ENCODE measurements around the gene WIF1.

WIF1 gene

GRCh38 chr12:65039301-65039700 lies 81.8 kb downstream of the WIF1 start:
- no peak overlapping the region for H3K27ac ChIP-seq
- no peak for DNase-seq (ENCODE audit: low read depth, low spot score)

DNA sequence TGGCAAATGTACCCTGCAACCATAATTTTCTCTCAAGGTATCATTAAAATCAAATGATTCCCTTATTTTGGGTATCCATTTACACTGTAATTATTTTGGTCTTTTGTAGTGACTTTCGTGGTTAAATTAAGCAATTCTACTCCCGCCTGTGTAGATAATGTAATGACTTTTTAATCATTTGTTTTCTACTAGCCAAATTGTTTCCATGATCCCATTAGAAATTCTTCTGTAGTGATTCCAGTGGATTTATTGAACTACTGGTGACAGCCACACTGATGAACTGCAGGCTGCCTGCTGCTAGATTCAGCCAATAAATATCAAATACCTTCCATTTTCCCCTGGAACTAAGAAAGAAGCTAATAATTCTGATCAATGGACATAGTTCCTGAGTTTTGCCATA lies 96.0 kb downstream of the WIF1 start:
- H3K27ac ChIP-seq = no peak overlapping the region
- no peak for DNase-seq (ENCODE audit: low read depth, low spot score)

DNA sequence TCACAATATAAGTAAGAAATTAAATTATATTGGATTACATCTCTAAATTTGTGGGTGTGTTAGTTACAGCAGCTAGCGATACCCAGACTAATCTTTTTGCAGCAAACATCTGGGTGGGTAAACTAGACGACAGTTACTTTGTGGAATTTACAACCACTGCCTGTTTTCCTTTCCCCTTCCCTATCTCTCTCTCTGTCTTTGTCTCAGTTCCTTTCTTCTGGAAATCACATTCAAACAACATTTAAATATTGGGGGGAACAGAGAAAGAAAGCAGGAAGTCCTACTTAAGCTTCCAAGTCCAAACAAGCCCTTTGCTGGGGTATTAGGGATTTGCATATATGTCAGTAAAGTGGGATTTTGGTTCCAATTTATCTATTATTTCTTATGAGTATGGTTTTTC lies 97.6 kb downstream of the WIF1 start:
- DNase-seq (ENCODE audit: low read depth, low spot score) = no peak
- no peak overlapping the region for H3K27ac ChIP-seq

DNA sequence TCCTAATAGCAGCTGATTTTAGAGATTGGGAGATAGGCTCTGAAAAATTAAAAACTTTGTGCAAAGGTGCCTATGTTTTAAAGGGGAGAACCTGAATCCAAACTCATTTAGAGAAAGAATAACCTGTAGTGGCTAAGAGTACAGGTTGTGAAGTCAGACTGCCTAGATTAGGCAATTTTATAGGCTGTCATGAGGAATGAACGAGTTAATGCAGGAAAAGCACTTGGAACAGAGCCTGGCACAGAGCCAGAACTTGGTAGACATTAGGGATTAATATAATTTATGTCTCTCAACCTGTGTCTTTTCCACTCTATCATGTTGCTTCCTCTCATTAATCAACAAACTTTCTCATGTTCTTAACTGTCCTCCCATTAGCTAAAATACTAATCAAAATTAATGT lies 98.1 kb downstream of the WIF1 start:
- no peak overlapping the region for H3K27ac ChIP-seq
- DNase-seq (ENCODE audit: low read depth, low spot score) = no peak

- DNase-seq (ENCODE audit: low read depth, low spot score) = no peak
- H3K27ac ChIP-seq = no peak overlapping the region
These were observed 98.7 kb downstream of the WIF1 start for GRCh38 chr12:65022421-65022820.

DNA sequence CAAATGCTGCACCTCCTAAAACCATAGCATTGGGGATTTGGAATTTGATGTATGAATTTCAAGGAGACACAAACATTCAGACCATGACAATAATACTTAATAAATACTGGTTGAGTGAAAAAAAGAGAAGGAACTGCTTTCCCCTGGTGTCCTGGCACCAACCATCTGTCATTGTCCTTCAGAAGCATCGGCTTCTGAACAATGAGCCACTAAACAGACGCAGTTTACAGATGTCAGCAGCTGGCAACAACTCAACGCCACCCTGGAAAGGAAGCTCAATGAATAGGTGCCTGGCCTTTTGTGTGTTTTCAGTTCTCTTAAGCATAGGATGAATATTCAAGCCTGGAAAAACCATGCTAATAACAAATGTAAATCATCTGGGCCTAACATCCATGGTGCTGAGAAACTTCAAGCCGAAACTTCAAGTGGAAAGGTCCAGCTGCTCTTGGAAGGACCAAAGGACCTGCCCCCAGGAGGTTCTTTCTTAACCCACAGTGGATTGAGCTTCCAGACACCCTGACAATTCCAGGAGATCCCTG lies 101.3 kb downstream of the WIF1 start:
- no peak for DNase-seq (ENCODE audit: low read depth, low spot score)
- no peak overlapping the region for H3K27ac ChIP-seq

- peak overlapping the region; percentile 34 for H3K27ac ChIP-seq
- no peak for DNase-seq (ENCODE audit: low read depth, low spot score)
These were observed 104.0 kb downstream of the WIF1 start for GRCh38 chr12:65016881-65017650.

DNA sequence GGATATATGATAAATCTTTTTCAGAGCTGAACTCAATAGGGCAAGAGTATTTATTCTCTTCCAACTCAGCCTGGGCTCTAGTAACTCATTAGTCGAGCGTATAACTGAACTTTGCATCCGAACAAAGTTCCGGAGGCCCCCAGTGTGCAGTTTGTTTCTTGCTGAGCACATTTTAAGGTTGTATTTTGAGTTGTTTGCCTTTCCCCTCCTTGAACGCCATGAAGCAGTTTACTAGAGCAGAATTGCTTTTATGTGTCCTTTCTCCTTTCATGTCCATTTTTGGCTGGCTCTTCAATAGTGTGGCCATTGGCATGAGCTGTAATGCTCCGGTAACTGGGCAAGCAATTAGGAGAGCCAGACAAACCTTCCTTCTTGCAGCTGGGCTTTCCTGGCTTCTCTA lies 105.3 kb downstream of the WIF1 start:
- DNase-seq (ENCODE audit: low read depth, low spot score) = no peak
- no peak overlapping the region for H3K27ac ChIP-seq

- DNase-seq (ENCODE audit: low read depth, low spot score) = peak; percentile 72
- H3K27ac ChIP-seq = peak overlapping the region; percentile 80
These were observed 106.4 kb downstream of the WIF1 start for GRCh38 chr12:65014504-65015271.

DNA sequence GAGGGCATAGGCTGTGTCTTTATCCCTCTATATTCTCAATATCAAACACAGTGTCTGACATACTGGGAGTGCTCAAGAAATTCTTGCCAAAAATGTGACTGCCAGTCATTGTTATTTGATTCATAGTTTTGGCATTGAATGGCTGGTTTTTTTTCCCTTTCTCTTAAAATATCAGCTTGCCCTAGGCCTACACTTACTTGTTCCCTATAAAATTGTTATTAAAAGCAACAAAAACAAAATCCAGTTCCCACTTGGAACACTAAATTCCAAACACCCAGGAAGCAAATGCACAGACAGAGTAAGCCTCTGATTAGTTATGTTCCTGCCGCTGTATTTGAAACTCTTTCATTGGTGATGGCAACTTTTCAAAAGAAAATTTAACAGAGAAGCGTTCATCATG lies 110.7 kb downstream of the WIF1 start:
- no peak for DNase-seq (ENCODE audit: low read depth, low spot score)
- H3K27ac ChIP-seq = no peak overlapping the region

DNA sequence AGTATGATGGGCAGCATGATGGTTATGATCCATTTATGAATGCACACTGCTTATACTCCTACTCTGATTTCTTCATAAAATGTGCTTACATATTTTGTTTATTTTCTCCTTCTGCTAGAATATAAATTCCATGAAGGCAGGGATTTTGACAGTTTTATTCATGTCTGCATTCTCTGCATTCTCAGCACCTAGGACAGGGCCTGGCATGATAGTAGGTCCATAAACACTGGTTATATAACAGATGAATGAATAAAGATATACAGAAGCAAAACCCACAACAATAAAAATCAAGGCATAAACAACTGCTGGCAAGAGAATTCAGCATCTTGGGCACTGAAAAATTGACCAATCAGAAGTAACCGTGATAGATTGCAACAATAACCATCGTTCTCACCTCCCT lies 115.4 kb downstream of the WIF1 start:
- H3K27ac ChIP-seq = no peak overlapping the region
- DNase-seq (ENCODE audit: low read depth, low spot score) = no peak

- H3K27ac ChIP-seq = peak overlapping the region; percentile 90
These were observed 116.8 kb downstream of the WIF1 start for GRCh38 chr12:65004270-65004669.

More at GRCh38 chr12:65004270-65004669, 116.8 kb downstream of the WIF1 start:
- DNase-seq (ENCODE audit: low read depth, low spot score) = peak; percentile 84
